ENCODE data around the gene IMPDH2. TPM values are rescaled to one million over a fixed set of nuclear protein-coding genes. Genes with fewer than 3 reads are reported as not detected.

IMPDH2 gene
- total and polyA plus RNA-seq, 4 experiments from 2014 or later: 82.9 to 89.6 (median 87.5) TPM

- CTCF ChIA-PET (ENCODE audit: partially characterized antibody): no interaction called here
- Mint-ChIP-seq H3K9me3 (no peaks in the 10 kb centered on the region), H3K36me3 (peaks cover 56 to 75% of the 10 kb centered on the region in 2 donors), H3K27me3 (no peaks in the 10 kb centered on the region), H3K4me1 (peaks cover 0 to 5% (median 0%) of the 10 kb centered on the region in 4 donors), H3K4me3 (no peak overlapping the region), H3K27ac (peak overlapping the region in 4 of 7 donors; percentile 3 to 69 (median 44))
- Histone ChIP-seq H3K9me3 (ENCODE audit: control insufficient read depth in 1 of 2, low read length in 2 of 2) (no peaks in the 10 kb centered on the region), H3K36me3 (ENCODE audit: insufficient read depth, low read length) (peaks cover 59% of the 10 kb centered on the region), H3K27ac (ENCODE audit: low read depth, low read length) (no peak overlapping the region), H3K4me1 (ENCODE audit: insufficient read depth, low read length) (no peaks in the 10 kb centered on the region), H3K27me3 (ENCODE audit: insufficient read depth, low read length) (no peaks in the 10 kb centered on the region), H3K4me3 (ENCODE audit: low read length in 2 of 2) (no peak overlapping the region)
- intact Hi-C loops (cut with micrococcal nuclease): no loop called here
- POLR2A ChIA-PET (ENCODE audit: partially characterized antibody): interaction anchor here (1.0 kb wide), 1 partner anchor 114 kb away, joined by 3 read pairs; no protein-coding TSS in a partner anchor
- DNase-seq: no peak
These were observed 49.7 kb downstream of the IMPDH2 start for GRCh38 chr3:48979451-48979850.

Small RNA genes within 50 kb of the gene (microRNA-seq; reads per million reads assigned to microRNA genes)
- 8,447 reads per million, percentile 95 among the genes with 10 or more reads in this experiment for gene MIR191 (ENCODE audit: borderline microRNAs expressed, borderline number of aligned reads, borderline replicate concordance)
- 1,036 reads per million, percentile 87 among the genes with 10 or more reads in this experiment for gene MIR425 (ENCODE audit: borderline microRNAs expressed, borderline number of aligned reads, borderline replicate concordance)

Other genes starting within 250 kb of the IMPDH2 start
- 10 to 100 TPM; 41.7 to 45.0 TPM for gene PRKAR2A, start 181.5 kb downstream of the IMPDH2 start, total RNA-seq
- gene PRKAR2A, start 181.5 kb downstream of the IMPDH2 start, polyA plus RNA-seq: 10 to 100 TPM; 11.2 to 16.1 TPM
- gene SLC25A20, start 130.5 kb downstream of the IMPDH2 start, total RNA-seq: 10 to 100 TPM; 12.7 to 19.2 TPM
- 10 to 100 TPM; 21.9 to 67.6 TPM for gene SLC25A20, start 130.5 kb downstream of the IMPDH2 start, polyA plus RNA-seq
- 100 to 1,000 TPM; 141 to 149 TPM for gene ARIH2, start 110.6 kb downstream of the IMPDH2 start, total RNA-seq
- gene ARIH2, start 110.6 kb downstream of the IMPDH2 start, polyA plus RNA-seq: 100 to 1,000 TPM; 109 to 153 TPM
- 10 to 100 TPM; 79.3 to 87.3 TPM for gene P4HTM, start 39.2 kb downstream of the IMPDH2 start, total RNA-seq
- 10 to 100 TPM; 29.7 to 32.8 TPM for gene P4HTM, start 39.2 kb downstream of the IMPDH2 start, polyA plus RNA-seq
- 100 to 1,000 TPM; 287 to 295 TPM for gene WDR6, start 22.0 kb downstream of the IMPDH2 start, total RNA-seq
- 100 to 1,000 TPM; 105 to 143 TPM for gene WDR6, start 22.0 kb downstream of the IMPDH2 start, polyA plus RNA-seq
- gene DALRD3, start 10.8 kb downstream of the IMPDH2 start, total RNA-seq: 10 to 100 TPM; 31.2 to 32.8 TPM
- gene DALRD3, start 10.8 kb downstream of the IMPDH2 start, polyA plus RNA-seq: 10 to 100 TPM; 32.2 to 41.3 TPM
- 10 to 100 TPM; 77.9 to 85.7 TPM for gene NDUFAF3, start 7.3 kb downstream of the IMPDH2 start, total RNA-seq
- 100 to 1,000 TPM; 145 to 169 TPM for gene NDUFAF3, start 7.3 kb downstream of the IMPDH2 start, polyA plus RNA-seq
- gene QRICH1, start 64.7 kb upstream of the IMPDH2 start, total RNA-seq: 100 to 1,000 TPM; 172 to 177 TPM
- 10 to 100 TPM; 18.6 to 32.0 TPM for gene QRICH1, start 64.7 kb upstream of the IMPDH2 start, polyA plus RNA-seq
- gene QARS1, start 75.4 kb upstream of the IMPDH2 start, total RNA-seq: 100 to 1,000 TPM; 199 TPM
- gene QARS1, start 75.4 kb upstream of the IMPDH2 start, polyA plus RNA-seq: 100 to 1,000 TPM; 102 to 116 TPM
- gene USP19, start 91.4 kb upstream of the IMPDH2 start, total RNA-seq: 100 to 1,000 TPM in 1 of 2 experiments, 10 to 100 TPM in 1; 91.7 to 105 TPM
- gene USP19, start 91.4 kb upstream of the IMPDH2 start, polyA plus RNA-seq: 10 to 100 TPM; 24.9 to 38.2 TPM
- gene LAMB2, start 103.7 kb upstream of the IMPDH2 start, total RNA-seq: 1 to 10 TPM in 1 of 2 experiments, not detected in 1; 1.1 TPM
- gene LAMB2, start 103.7 kb upstream of the IMPDH2 start, polyA plus RNA-seq: not detected
- 10 to 100 TPM; 31.6 to 33.5 TPM for gene CCDC71, start 136.9 kb upstream of the IMPDH2 start, total RNA-seq
- 1 to 10 TPM in 1 of 2 donors, under 1 TPM in 1; 0.13 to 2.1 TPM for gene CCDC71, start 136.9 kb upstream of the IMPDH2 start, polyA plus RNA-seq
- gene KLHDC8B, start 142.2 kb upstream of the IMPDH2 start, total RNA-seq: 1 to 10 TPM; 1.9 to 2.0 TPM
- 1 to 10 TPM; 1.3 to 1.8 TPM for gene KLHDC8B, start 142.2 kb upstream of the IMPDH2 start, polyA plus RNA-seq
- 1 to 10 TPM; 9.8 to 9.9 TPM for gene C3orf62, start 247.8 kb upstream of the IMPDH2 start, total RNA-seq
- 1 to 10 TPM in 1 of 2 donors, under 1 TPM in 1; 0.76 to 2.3 TPM for gene C3orf62, start 247.8 kb upstream of the IMPDH2 start, polyA plus RNA-seq